A549 (cell line): ENCODE results near the gene AQR.

Experiments used
- ESRRA ChIP-seq: fragments of 150-350 bp; IDR thresholded peaks from 2 replicates; pipeline ENCODE4 v1.6.1; 2014; ENCODE audit warnings: mild to moderate bottlenecking, low read length, borderline replicate concordance
- NR3C1 ChIP-seq: fragments of >200 bp; sonication (Bioruptor Twin); formaldehyde crosslinking; IDR thresholded peaks from 3 replicates; pipeline ENCODE4 v1.6.1; 2017
- POLR2A ChIP-seq: IDR thresholded peaks from 2 replicates; pipeline ENCODE4 v1.6.1; 2012; ENCODE audit warnings: mild to moderate bottlenecking, low read length
- POLR2AphosphoS2 ChIP-seq: conservative IDR thresholded peaks from 2 replicates; pipeline ENCODE4 v1.6.1; 2012; ENCODE audit warnings: low read length, improper control_type of control experiment, inconsistent platforms
- TF ChIP-seq, protein P1 (sequence below): fragments of >200 bp; sonication (Bioruptor Twin); formaldehyde crosslinking; IDR thresholded peaks from 3 replicates; pipeline ENCODE4 v1.5.1; 2016
- TF ChIP-seq, protein P2 (sequence below): IDR thresholded peaks from 2 replicates; pipeline ENCODE4 v1.6.1; 2012

DNA sequence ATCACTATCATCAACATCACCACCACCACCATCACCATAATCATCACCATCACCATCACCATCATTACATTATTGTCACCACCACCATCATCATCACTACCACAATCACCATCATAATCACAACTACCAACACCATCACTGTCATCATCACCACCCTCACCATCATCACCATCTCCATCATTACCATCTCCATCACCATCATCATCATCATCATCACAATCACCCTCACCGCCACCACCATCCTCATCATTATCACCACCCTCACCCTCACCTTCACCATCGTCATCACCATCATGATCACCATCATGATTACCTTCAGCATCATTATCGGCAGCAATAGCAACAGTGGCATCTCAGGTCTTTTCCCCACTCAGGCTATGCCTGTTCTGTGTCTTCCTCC lies 131.3 kb downstream of the AQR start:
- TF ChIP-seq ESRRA, result no peak
- TF ChIP-seq, protein P1, sequence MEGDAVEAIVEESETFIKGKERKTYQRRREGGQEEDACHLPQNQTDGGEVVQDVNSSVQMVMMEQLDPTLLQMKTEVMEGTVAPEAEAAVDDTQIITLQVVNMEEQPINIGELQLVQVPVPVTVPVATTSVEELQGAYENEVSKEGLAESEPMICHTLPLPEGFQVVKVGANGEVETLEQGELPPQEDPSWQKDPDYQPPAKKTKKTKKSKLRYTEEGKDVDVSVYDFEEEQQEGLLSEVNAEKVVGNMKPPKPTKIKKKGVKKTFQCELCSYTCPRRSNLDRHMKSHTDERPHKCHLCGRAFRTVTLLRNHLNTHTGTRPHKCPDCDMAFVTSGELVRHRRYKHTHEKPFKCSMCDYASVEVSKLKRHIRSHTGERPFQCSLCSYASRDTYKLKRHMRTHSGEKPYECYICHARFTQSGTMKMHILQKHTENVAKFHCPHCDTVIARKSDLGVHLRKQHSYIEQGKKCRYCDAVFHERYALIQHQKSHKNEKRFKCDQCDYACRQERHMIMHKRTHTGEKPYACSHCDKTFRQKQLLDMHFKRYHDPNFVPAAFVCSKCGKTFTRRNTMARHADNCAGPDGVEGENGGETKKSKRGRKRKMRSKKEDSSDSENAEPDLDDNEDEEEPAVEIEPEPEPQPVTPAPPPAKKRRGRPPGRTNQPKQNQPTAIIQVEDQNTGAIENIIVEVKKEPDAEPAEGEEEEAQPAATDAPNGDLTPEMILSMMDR, result no peak
- TF ChIP-seq, protein P2, sequence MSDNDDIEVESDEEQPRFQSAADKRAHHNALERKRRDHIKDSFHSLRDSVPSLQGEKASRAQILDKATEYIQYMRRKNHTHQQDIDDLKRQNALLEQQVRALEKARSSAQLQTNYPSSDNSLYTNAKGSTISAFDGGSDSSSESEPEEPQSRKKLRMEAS, result no peak
- TF ChIP-seq POLR2A, result no peak
- no peak for TF ChIP-seq NR3C1
- TF ChIP-seq POLR2AphosphoS2, result no peak
